ENCODE results near the gene TMEM72. TPM values are rescaled to one million over a fixed set of nuclear protein-coding genes. Genes with fewer than 3 reads are reported as not detected.

TMEM72 gene
- total and polyA plus RNA-seq, 5 donors from 2014 or later, result not detected

- no peak for DNase-seq
- no peak for ATAC-seq (ENCODE audit: low read depth in 2 of 2)
- H3K9me3 Mint-ChIP-seq, result no peaks in the 10 kb centered on the region
- H3K27ac ChIP-seq (ENCODE audit: insufficient read depth, low read length, poor library complexity, severe bottlenecking), result no peak overlapping the region
- H3K27ac Mint-ChIP-seq, result no peak overlapping the region
- H3K27me3 ChIP-seq (ENCODE audit: control insufficient read depth, insufficient read depth, low read length), result no peaks in the 10 kb centered on the region
- no peaks in the 10 kb centered on the region for H3K36me3 ChIP-seq (ENCODE audit: control insufficient read depth, insufficient read depth, low read length)
- H3K9me3 ChIP-seq (ENCODE audit: control insufficient read depth in 2 of 2, low read length in 2 of 2), result no peaks in the 10 kb centered on the region
- no peak overlapping the region for H3K4me3 ChIP-seq (ENCODE audit: low read depth, low read length)
- no peaks in the 10 kb centered on the region for H3K4me1 ChIP-seq (ENCODE audit: control insufficient read depth, insufficient read depth, low read length, poor library complexity, severe bottlenecking)
- H3K36me3 Mint-ChIP-seq, result no peaks in the 10 kb centered on the region
- H3K4me3 Mint-ChIP-seq, result no peak overlapping the region
- H3K4me1 Mint-ChIP-seq, result no peaks in the 10 kb centered on the region
- H3K27me3 Mint-ChIP-seq, result peaks cover 8% of the 10 kb centered on the region
Measured at GRCh38 chr10:44985175-44985681, 74.1 kb downstream of the TMEM72 start.

- H3K9me3 Mint-ChIP-seq, result no peaks in the 10 kb centered on the region
- no peaks in the 10 kb centered on the region for H3K4me1 Mint-ChIP-seq
- H3K27me3 ChIP-seq (ENCODE audit: control insufficient read depth, insufficient read depth, low read length), result no peaks in the 10 kb centered on the region
- H3K27me3 Mint-ChIP-seq, result peaks cover 8% of the 10 kb centered on the region
- ATAC-seq (ENCODE audit: low read depth in 2 of 2) (no peak), DNase-seq (no peak)
- no peak overlapping the region for H3K4me3 Mint-ChIP-seq
- H3K27ac Mint-ChIP-seq, result no peak overlapping the region
- no peak overlapping the region for H3K4me3 ChIP-seq (ENCODE audit: low read depth, low read length)
- no peaks in the 10 kb centered on the region for H3K4me1 ChIP-seq (ENCODE audit: control insufficient read depth, insufficient read depth, low read length, poor library complexity, severe bottlenecking)
- H3K36me3 ChIP-seq (ENCODE audit: control insufficient read depth, insufficient read depth, low read length), result no peaks in the 10 kb centered on the region
- H3K27ac ChIP-seq (ENCODE audit: insufficient read depth, low read length, poor library complexity, severe bottlenecking), result no peak overlapping the region
- no peaks in the 10 kb centered on the region for H3K9me3 ChIP-seq (ENCODE audit: control insufficient read depth in 2 of 2, low read length in 2 of 2)
- no peaks in the 10 kb centered on the region for H3K36me3 Mint-ChIP-seq
Measured at GRCh38 chr10:44986179-44986578, 75.0 kb downstream of the TMEM72 start.

Other genes with a start within 250 kb of the TMEM72 start
- gene RASSF4, start 48.5 kb downstream of the TMEM72 start, total RNA-seq, result 1.3 TPM
- under 1 TPM in 3 of 4 donors, not detected in 1; 0.37 to 0.67 (median 0.39) TPM for gene RASSF4, start 48.5 kb downstream of the TMEM72 start, polyA plus RNA-seq
- gene DEPP1, start 67.5 kb downstream of the TMEM72 start, total RNA-seq, result 0.44 TPM
- not detected for gene DEPP1, start 67.5 kb downstream of the TMEM72 start, polyA plus RNA-seq
- gene ZNF22, start 89.6 kb downstream of the TMEM72 start, total RNA-seq, result 10.7 TPM
- 10 to 100 TPM; 19.8 to 30.0 (median 25.6) TPM for gene ZNF22, start 89.6 kb downstream of the TMEM72 start, polyA plus RNA-seq